Sigmoid colon (tissue), 7 donors: ENCODE results near the gene ERBB2. TPM values are rescaled to one million over a fixed set of nuclear protein-coding genes. Genes with fewer than 3 reads are reported as not detected.

Experiments used
- DNase-seq: peaks from one replicate; pipeline ENCODE4 v3.0.0-alpha.2; 2019
- H3K27ac ChIP-seq, 4 donors: fragments of 200-600 bp; sonication (generic); one replicate each; pipeline ENCODE4 v1.5.1; 2016 to 2019; ENCODE audit warnings: mild to moderate bottlenecking in 1 of 4
- H3K27me3 ChIP-seq, 3 donors: fragments of 200-600 bp; sonication (generic); one replicate each; pipeline ENCODE4 v1.5.1; 2019; ENCODE audit warnings: mild to moderate bottlenecking in 1 of 3
- H3K36me3 ChIP-seq, 4 donors: fragments of 200-600 bp; sonication (generic); one replicate each; pipeline ENCODE4 v1.5.1; 2016 to 2019
- H3K4me1 ChIP-seq, 4 donors: fragments of 200-600 bp; sonication (generic); one replicate each; pipeline ENCODE4 v1.5.1; 2017 to 2019
- H3K4me3 ChIP-seq, 4 donors: fragments of 200-600 bp; sonication (generic); one replicate each; pipeline ENCODE4 v1.5.1; 2017 to 2019; ENCODE audit warnings: mild to moderate bottlenecking in 2 of 4, moderate library complexity in 1 of 4
- H3K9me3 ChIP-seq, 4 donors: fragments of 200-600 bp in 3 of 4; sonication (generic) in 3 of 4; one replicate each; pipeline versions ENCODE4 v1.5.1 to v1.6.1; 2013 to 2019
- EP300 ChIP-seq, 4 donors: sonication (generic); formaldehyde crosslinking; IDR thresholded peaks; one replicate each; pipeline ENCODE4 v1.6.1; 2017; ENCODE audit warnings: antibody characterized with exemption in 4 of 4
- POLR2A ChIP-seq, 2 donors: fragments of 450-650 bp; IDR thresholded peaks; one replicate each; pipeline ENCODE4 v1.6.1; 2016; ENCODE audit warnings: antibody characterized with exemption in 2 of 2, mild to moderate bottlenecking in 2 of 2, moderate library complexity in 2 of 2
- POLR2AphosphoS5 ChIP-seq, 4 donors: sonication (generic); formaldehyde crosslinking; IDR thresholded peaks; one replicate each; pipeline ENCODE4 v1.6.1; 2017; ENCODE audit warnings: antibody characterized with exemption in 4 of 4
- WGBS, 2 donors: extraction: QIAGEN DNeasy Blood & Tissue Kit; methylation state at CpG; one replicate each; pipeline ENCODE4 v1.1.7; 2013; 5-methylcytosine and 5-hydroxymethylcytosine counted together
- intact Hi-C: fragments of 100-400 bp; cut with DNase I; formaldehyde crosslinking; loops from one replicate; pipeline ENCODE4 v1.15.1; 2023
- polyA plus RNA-seq, 3 donors: library from polyadenylated mRNA; stranded (reverse); fragments of 200-250 nt; gene quantifications; one replicate each; pipeline ENCODE4 v1.2.3, GENCODE V29; 2013
- total RNA-seq, 4 donors: library from RNA; depleted of rRNA; stranded (reverse); fragments of >200 nt; gene quantifications; one replicate each; pipeline ENCODE4 v1.1.0, GENCODE V29; 2016
- TF ChIP-seq, protein P1 (sequence below), 4 experiments: fragments of 450-650 bp in 3 of 4; fragments of 200-600 bp in 1 of 4; IDR thresholded peaks; one replicate each; pipeline ENCODE4 v1.5.1; 2016 to 2019; ENCODE audit warnings: antibody characterized with exemption in 4 of 4, mild to moderate bottlenecking in 3 of 4, moderate library complexity in 2 of 4
- donor health status: healthy with polysubstance abuse.
- donor health status: Bipolar disorder and iron deficiency.
- donor health status: healthy.

ERBB2 gene
- total and polyA plus RNA-seq, 7 donors = 11.8 to 58.9 (median 21.0) TPM

GRCh38 chr17:39700148-39700987, 504 bp downstream of the ERBB2 start:
- intact Hi-C loops = loop anchor here (2.0 kb wide), 1 partner anchor 28 kb away; no protein-coding TSS in a partner anchor
- H3K9me3 ChIP-seq = no peaks in the 10 kb centered on the region
- no peaks in the 10 kb centered on the region for H3K36me3 ChIP-seq
- no peaks in the 10 kb centered on the region for H3K27me3 ChIP-seq
- 1 to 2% methylated on average over 57 of the region's 57 CpGs for WGBS, 2 donors
- TF ChIP-seq, protein P1, sequence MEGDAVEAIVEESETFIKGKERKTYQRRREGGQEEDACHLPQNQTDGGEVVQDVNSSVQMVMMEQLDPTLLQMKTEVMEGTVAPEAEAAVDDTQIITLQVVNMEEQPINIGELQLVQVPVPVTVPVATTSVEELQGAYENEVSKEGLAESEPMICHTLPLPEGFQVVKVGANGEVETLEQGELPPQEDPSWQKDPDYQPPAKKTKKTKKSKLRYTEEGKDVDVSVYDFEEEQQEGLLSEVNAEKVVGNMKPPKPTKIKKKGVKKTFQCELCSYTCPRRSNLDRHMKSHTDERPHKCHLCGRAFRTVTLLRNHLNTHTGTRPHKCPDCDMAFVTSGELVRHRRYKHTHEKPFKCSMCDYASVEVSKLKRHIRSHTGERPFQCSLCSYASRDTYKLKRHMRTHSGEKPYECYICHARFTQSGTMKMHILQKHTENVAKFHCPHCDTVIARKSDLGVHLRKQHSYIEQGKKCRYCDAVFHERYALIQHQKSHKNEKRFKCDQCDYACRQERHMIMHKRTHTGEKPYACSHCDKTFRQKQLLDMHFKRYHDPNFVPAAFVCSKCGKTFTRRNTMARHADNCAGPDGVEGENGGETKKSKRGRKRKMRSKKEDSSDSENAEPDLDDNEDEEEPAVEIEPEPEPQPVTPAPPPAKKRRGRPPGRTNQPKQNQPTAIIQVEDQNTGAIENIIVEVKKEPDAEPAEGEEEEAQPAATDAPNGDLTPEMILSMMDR (IDR thresholded peaks at IDR 0.05) = no peak
- TF ChIP-seq POLR2A (IDR thresholded peaks at IDR 0.05) = no peak
- no peak for TF ChIP-seq POLR2AphosphoS5 (IDR thresholded peaks at IDR 0.05)
- TF ChIP-seq EP300 (IDR thresholded peaks at IDR 0.05) = no peak
- no peak for DNase-seq
- H3K4me1 ChIP-seq = peaks cover 0 to 36% (median 31%) of the 10 kb centered on the region in 4 donors
- H3K27ac ChIP-seq = peak overlapping the region; percentile 82 to 86 (median 84)
- H3K4me3 ChIP-seq = peak overlapping the region; percentile 59 to 93 (median 84)

GRCh38 chr17:39701012-39701783, 1.3 kb downstream of the ERBB2 start:
- H3K36me3 ChIP-seq = no peaks in the 10 kb centered on the region
- TF ChIP-seq POLR2A (IDR thresholded peaks at IDR 0.05) = peak in 1 of 2 donors; percentile 77
- TF ChIP-seq EP300 (IDR thresholded peaks at IDR 0.05) = no peak
- peak in 1 of 4 donors; percentile 24 for TF ChIP-seq POLR2AphosphoS5 (IDR thresholded peaks at IDR 0.05)
- TF ChIP-seq, protein P1 (IDR thresholded peaks at IDR 0.05) = no peak
- H3K9me3 ChIP-seq = no peaks in the 10 kb centered on the region
- peaks cover 0 to 41% (median 32%) of the 10 kb centered on the region in 4 donors for H3K4me1 ChIP-seq
- intact Hi-C loops = loop anchor here (2.0 kb wide), 1 partner anchor 28 kb away; no protein-coding TSS in a partner anchor
- 6 to 39% methylated on average over 10 of the region's 10 CpGs for WGBS, 2 donors
- H3K4me3 ChIP-seq = peak overlapping the region; percentile 59 to 93 (median 84)
- H3K27ac ChIP-seq = peak overlapping the region; percentile 82 to 86 (median 84)
- H3K27me3 ChIP-seq = no peaks in the 10 kb centered on the region
- DNase-seq = no peak

GRCh38 chr17:39701784-39702422, 2.0 kb downstream of the ERBB2 start:
- no peak for TF ChIP-seq POLR2A (IDR thresholded peaks at IDR 0.05)
- no peak for TF ChIP-seq EP300 (IDR thresholded peaks at IDR 0.05)
- TF ChIP-seq, protein P1 (IDR thresholded peaks at IDR 0.05) = no peak
- no peak for TF ChIP-seq POLR2AphosphoS5 (IDR thresholded peaks at IDR 0.05)
- no peaks in the 10 kb centered on the region for H3K27me3 ChIP-seq
- H3K36me3 ChIP-seq = peaks cover 0 to 1% (median under 1%) of the 10 kb centered on the region in 4 donors
- DNase-seq = no peak
- WGBS, 2 donors = 47 to 73% methylated on average over 4 of the region's 4 CpGs
- H3K4me3 ChIP-seq = peak overlapping the region in 1 of 4 donors; percentile 93
- peak overlapping the region in 2 of 4 donors; percentile 82 to 84 for H3K27ac ChIP-seq
- intact Hi-C loops = loop anchor here (2.0 kb wide), 1 partner anchor 27 kb away; no protein-coding TSS in a partner anchor
- H3K4me1 ChIP-seq = peaks cover 0 to 41% (median 32%) of the 10 kb centered on the region in 4 donors
- H3K9me3 ChIP-seq = no peaks in the 10 kb centered on the region
